Spleen (tissue), 11 donors: ENCODE data around the gene CDC34. TPM values are rescaled to one million over a fixed set of nuclear protein-coding genes. Genes with fewer than 3 reads are reported as not detected.

Experiments used
- DNase-seq: peaks from one replicate; pipeline ENCODE4 v3.0.0-alpha.2; 2020
- H3K27ac ChIP-seq, 8 donors: fragments of 200-600 bp; sonication (generic) in 7 of 8; 1 replicate in 4 of 8; 2 replicates in 4 of 8; pipeline versions ENCODE4 v1.5.0 to v1.8.0; 2016 to 2021; ENCODE audit warnings: inconsistent platforms in 4 of 8, mild to moderate bottlenecking in 4 of 8, moderate library complexity in 1 of 8
- H3K27me3 ChIP-seq, 7 donors: fragments of 200-600 bp; sonication (generic) in 6 of 7; replicated peaks in 1 of 7; 1 replicate in 4 of 7; 2 replicates in 3 of 7; pipeline versions ENCODE4 v1.5.0 to v1.8.0; 2016 to 2021; ENCODE audit warnings: inconsistent platforms in 3 of 7, mild to moderate bottlenecking in 1 of 7
- H3K36me3 ChIP-seq, 6 donors: fragments of 200-600 bp; sonication (generic) in 5 of 6; 1 replicate in 4 of 6; 2 replicates in 2 of 6; pipeline versions ENCODE4 v1.5.0 to v1.8.0; 2016 to 2021; ENCODE audit warnings: inconsistent platforms in 2 of 6
- H3K4me1 ChIP-seq, 6 donors: fragments of 200-600 bp; sonication (generic) in 5 of 6; 1 replicate in 3 of 6; 2 replicates in 3 of 6; pipeline versions ENCODE4 v1.5.0 to v1.8.0; 2016 to 2021; ENCODE audit warnings: inconsistent platforms in 3 of 6
- H3K4me3 ChIP-seq, 8 donors: fragments of 200-600 bp; sonication (generic) in 7 of 8; 1 replicate in 4 of 8; 2 replicates in 4 of 8; pipeline versions ENCODE4 v1.5.0 to v1.8.0; 2016 to 2021; ENCODE audit warnings: inconsistent platforms in 4 of 8, mild to moderate bottlenecking in 4 of 8, moderate library complexity in 2 of 8
- H3K9me3 ChIP-seq, 8 donors: fragments of 200-600 bp; sonication (generic) in 7 of 8; 1 replicate in 4 of 8; 2 replicates in 4 of 8; pipeline versions ENCODE4 v1.5.0 to v1.8.0; 2016 to 2021; ENCODE audit warnings: inconsistent platforms in 4 of 8
- POLR2A ChIP-seq, 3 donors: fragments of 450-650 bp; IDR thresholded peaks; one replicate each; pipeline ENCODE4 v1.5.1; 2017; ENCODE audit warnings: antibody characterized with exemption in 3 of 3, mild to moderate bottlenecking in 1 of 3
- POLR2AphosphoS5 ChIP-seq, 3 donors: sonication (generic); formaldehyde crosslinking; IDR thresholded peaks; one replicate each; pipeline ENCODE4 v1.5.1; 2017; ENCODE audit warnings: antibody characterized with exemption in 3 of 3
- WGBS, 5 donors: extraction: QIAGEN DNeasy Blood & Tissue Kit in 3 of 5; methylation state at CpG; one replicate each; pipeline versions ENCODE4 v1.1.5 to v1.1.7; 2013 to 2018; 5-methylcytosine and 5-hydroxymethylcytosine counted together
- intact Hi-C: fragments of 100-400 bp; cut with DNase I; formaldehyde crosslinking; loops from one replicate; pipeline ENCODE4 v1.15.0; 2023; ENCODE audit warnings: low total_unique reads
- polyA plus RNA-seq, 3 donors: library from polyadenylated mRNA; stranded (reverse); fragments of 200-250 nt; gene quantifications; one replicate each; pipeline ENCODE4 v1.2.1, GENCODE V29; 2013
- total RNA-seq, 7 donors: library from RNA; depleted of rRNA in 3 of 7; stranded (reverse); fragments of >200 nt in 3 of 7; fragmentation: NEBNext Ultra II Directional in 4 of 7; extraction: Animal tissue kit (Norgen Biotek cat#: 25700) in 4 of 7; gene quantifications; one replicate each; pipeline versions ENCODE4 v1.1.0 to v1.2.1, GENCODE V29; 2016 to 2021
- TF ChIP-seq, protein P1 (sequence below), 11 experiments: fragments of 200-600 bp in 7 of 11; fragments of 450-650 bp in 4 of 11; sonication (generic) in 4 of 11; IDR thresholded peaks in 8 of 11; conservative IDR thresholded peaks in 3 of 11; 1 replicate in 7 of 11; 2 replicates in 4 of 11; pipeline versions ENCODE4 v1.4.0 to v1.8.0; 2016 to 2021; ENCODE audit warnings: antibody characterized with exemption in 11 of 11, inconsistent platforms in 4 of 11, mild to moderate bottlenecking in 1 of 11
- donor health status: healthy with polysubstance abuse.
- donor health status: DM: no; HTN: no; CAD: no; lungs with moderate emphysema.
- donor health status: DM: no; HTN: no; CAD: no.
- donor health status: Bipolar disorder and iron deficiency.
- donor health status: healthy.
- donor health status: DM: no; HTN: no; CAD: no.
- donor health status: DM: yes; HTN: yes; CAD: no.

CDC34 gene
- total and polyA plus RNA-seq, 10 donors, result 35.9 to 83.9 (median 49.3) TPM

DNA sequence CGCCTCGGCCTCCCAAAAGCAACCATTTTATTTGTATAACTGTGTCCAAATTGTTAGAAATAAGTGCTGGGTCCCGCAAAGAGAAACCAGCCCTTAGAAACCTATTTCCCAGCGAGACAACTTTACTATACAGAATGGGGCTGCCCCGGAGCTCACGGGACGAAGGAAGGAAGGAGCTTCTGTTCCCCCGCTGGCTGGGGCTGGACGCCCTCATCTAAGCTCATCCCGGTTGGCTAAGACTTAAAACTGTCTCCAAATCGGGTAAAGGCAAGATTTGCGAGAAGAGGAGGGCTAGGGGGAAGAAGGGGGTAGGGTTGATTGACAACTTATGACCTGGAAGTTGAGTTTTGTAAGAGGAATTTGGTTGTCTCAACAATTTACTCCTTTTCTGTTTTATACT lies 28.6 kb downstream of the CDC34 start:
- DNase-seq, result no peak
- intact Hi-C loops, result no loop called here
- Histone ChIP-seq H3K36me3 (no peaks in the 10 kb centered on the region), H3K4me3 (no peak overlapping the region), H3K27ac (peak overlapping the region in 3 of 8 donors; percentile 18 to 26 (median 21)), H3K27me3 (no peaks in the 10 kb centered on the region), H3K9me3 (no peaks in the 10 kb centered on the region), H3K4me1 (peaks cover 0 to 18% (median 6%) of the 10 kb centered on the region in 6 donors)
- TF ChIP-seq, protein P1, sequence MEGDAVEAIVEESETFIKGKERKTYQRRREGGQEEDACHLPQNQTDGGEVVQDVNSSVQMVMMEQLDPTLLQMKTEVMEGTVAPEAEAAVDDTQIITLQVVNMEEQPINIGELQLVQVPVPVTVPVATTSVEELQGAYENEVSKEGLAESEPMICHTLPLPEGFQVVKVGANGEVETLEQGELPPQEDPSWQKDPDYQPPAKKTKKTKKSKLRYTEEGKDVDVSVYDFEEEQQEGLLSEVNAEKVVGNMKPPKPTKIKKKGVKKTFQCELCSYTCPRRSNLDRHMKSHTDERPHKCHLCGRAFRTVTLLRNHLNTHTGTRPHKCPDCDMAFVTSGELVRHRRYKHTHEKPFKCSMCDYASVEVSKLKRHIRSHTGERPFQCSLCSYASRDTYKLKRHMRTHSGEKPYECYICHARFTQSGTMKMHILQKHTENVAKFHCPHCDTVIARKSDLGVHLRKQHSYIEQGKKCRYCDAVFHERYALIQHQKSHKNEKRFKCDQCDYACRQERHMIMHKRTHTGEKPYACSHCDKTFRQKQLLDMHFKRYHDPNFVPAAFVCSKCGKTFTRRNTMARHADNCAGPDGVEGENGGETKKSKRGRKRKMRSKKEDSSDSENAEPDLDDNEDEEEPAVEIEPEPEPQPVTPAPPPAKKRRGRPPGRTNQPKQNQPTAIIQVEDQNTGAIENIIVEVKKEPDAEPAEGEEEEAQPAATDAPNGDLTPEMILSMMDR (IDR thresholded peaks at IDR 0.05 in 8 of 11, conservative IDR thresholded peaks at IDR 0.05 in 3 of 11), result no peak
- no peak for TF ChIP-seq POLR2AphosphoS5 (IDR thresholded peaks at IDR 0.05)
- TF ChIP-seq POLR2A (IDR thresholded peaks at IDR 0.05), result no peak
- WGBS, 5 donors, result 62 to 77% (median 69%) methylated on average over 12 of the region's 12 CpGs

DNA sequence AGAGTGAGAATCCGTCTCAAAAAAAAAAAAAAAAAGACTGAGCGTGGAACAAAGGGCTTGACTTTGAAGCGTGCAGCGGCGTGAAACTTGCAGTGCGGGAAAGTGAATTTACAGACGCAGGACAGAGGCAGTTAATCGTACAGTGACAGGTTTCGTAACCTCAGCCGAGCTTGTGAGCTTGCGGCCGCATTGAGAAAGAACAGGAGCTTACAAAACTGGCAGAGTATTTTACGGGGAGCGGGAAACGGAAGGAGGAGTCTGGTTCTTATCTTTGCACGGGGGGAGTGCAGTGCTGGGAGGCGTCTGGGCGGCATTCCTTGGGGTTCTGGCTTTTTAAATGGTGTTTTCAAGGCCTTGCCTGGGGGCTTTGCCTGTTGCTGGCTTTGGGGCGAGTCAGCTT lies 34.8 kb downstream of the CDC34 start:
- H3K27ac ChIP-seq, result peak overlapping the region in 7 of 8 donors; percentile 63 to 94 (median 79)
- WGBS, 5 donors, result 53 to 80% (median 61%) methylated on average over 18 to 19 of the region's 19 CpGs
- H3K4me3 ChIP-seq, result peak overlapping the region in 2 of 8 donors; percentile 10 to 54
- H3K9me3 ChIP-seq, result no peaks in the 10 kb centered on the region
- intact Hi-C loops, result no loop called here
- H3K4me1 ChIP-seq, result peaks cover 0 to 11% (median 7%) of the 10 kb centered on the region in 6 donors
- no peak for DNase-seq
- no peaks in the 10 kb centered on the region for H3K27me3 ChIP-seq
- TF ChIP-seq POLR2AphosphoS5 (IDR thresholded peaks at IDR 0.05) (peak in 1 of 3 donors; percentile 71), POLR2A (IDR thresholded peaks at IDR 0.05) (no peak)
- TF ChIP-seq, protein P1 (IDR thresholded peaks at IDR 0.05 in 8 of 11, conservative IDR thresholded peaks at IDR 0.05 in 3 of 11), result no peak
- H3K36me3 ChIP-seq, result no peaks in the 10 kb centered on the region

DNA sequence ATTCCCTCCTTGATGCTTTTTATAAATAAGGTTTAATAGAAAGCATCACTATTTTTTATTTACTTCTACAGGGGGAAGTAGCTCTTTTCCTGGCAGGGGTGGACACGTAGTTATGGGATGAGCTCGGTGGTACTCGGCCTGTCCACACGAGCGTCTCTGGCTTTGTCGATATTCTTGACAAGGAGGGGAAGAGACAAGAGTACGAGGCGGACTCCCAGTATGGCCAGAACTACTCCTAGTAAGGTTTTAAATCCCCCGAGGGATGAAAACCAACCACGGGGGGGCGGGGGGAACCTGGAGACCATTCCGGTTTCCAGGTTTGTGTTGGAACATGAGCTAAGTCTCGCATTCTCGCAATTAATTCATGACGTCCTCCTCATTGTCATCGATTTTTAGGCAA lies 35.3 kb downstream of the CDC34 start:
- intact Hi-C loops, result no loop called here
- Histone ChIP-seq H3K4me1 (peaks cover 0 to 15% (median 9%) of the 10 kb centered on the region in 6 donors), H3K27ac (peak overlapping the region in 7 of 8 donors; percentile 63 to 94 (median 79)), H3K9me3 (no peaks in the 10 kb centered on the region), H3K27me3 (no peaks in the 10 kb centered on the region), H3K36me3 (no peaks in the 10 kb centered on the region), H3K4me3 (peak overlapping the region in 2 of 8 donors; percentile 10 to 54)
- TF ChIP-seq POLR2AphosphoS5 (IDR thresholded peaks at IDR 0.05), result no peak
- TF ChIP-seq, protein P1 (IDR thresholded peaks at IDR 0.05 in 8 of 11, conservative IDR thresholded peaks at IDR 0.05 in 3 of 11), result no peak
- TF ChIP-seq POLR2A (IDR thresholded peaks at IDR 0.05), result no peak
- no peak for DNase-seq
- 62 to 83% (median 69%) methylated on average over 16 of the region's 16 CpGs for WGBS, 5 donors

DNA sequence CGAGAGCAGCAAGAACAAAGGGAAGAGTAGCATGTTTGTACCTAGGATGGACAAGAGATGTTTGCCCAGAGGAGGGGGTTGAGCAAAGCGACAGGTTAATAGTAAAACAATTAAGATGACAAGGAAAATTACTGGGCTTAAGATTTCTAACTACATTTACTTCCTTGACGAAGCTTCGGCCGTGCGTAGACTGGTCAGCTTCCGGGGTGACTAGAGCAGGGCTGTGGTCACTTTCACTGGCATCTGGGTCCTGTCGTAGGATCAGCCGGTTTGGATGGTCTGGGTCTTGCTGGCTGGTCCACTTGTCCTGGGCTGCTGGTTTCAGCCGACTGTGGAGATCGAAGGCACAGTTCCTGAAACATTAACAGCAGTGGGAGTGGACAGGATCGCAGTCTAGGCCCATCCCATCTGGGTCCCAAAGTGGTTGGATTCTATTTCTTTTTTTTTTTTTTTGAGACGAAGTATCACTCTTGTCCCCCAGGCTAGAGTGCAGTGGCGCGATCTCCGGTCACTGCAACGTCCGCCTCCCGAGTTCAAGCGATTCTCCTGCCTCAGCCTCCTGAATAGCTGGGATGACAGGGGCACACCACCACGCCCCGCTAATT lies 35.8 kb downstream of the CDC34 start:
- no peak for TF ChIP-seq POLR2AphosphoS5 (IDR thresholded peaks at IDR 0.05)
- no peak for TF ChIP-seq POLR2A (IDR thresholded peaks at IDR 0.05)
- TF ChIP-seq, protein P1 (IDR thresholded peaks at IDR 0.05 in 8 of 11, conservative IDR thresholded peaks at IDR 0.05 in 3 of 11), result no peak
- Histone ChIP-seq H3K27ac (peak overlapping the region in 7 of 8 donors; percentile 63 to 94 (median 79)), H3K4me1 (peaks cover 0 to 18% (median 9%) of the 10 kb centered on the region in 6 donors), H3K36me3 (no peaks in the 10 kb centered on the region), H3K4me3 (peak overlapping the region in 1 of 8 donors; percentile 54), H3K27me3 (no peaks in the 10 kb centered on the region), H3K9me3 (no peaks in the 10 kb centered on the region)
- no peak for DNase-seq
- intact Hi-C loops, result no loop called here
- 82 to 93% (median 89%) methylated on average over 5 to 22 of the region's 22 CpGs for WGBS, 5 donors
